Central memory CD8-positive, alpha-beta T cell (primary cell): ENCODE measurements around the gene STAT5B.
A peak's percentile ranks its signal among the peaks of the same experiment; 100 is the strongest.
"Not testable (repeated sequence)": the region's sequence is repeated elsewhere in the genome, so short reads cannot be mapped to it uniquely, and the experiment has no call there.

Experiments used
- ATAC-seq: fragments of 150-1000 bp; cut with Tn5 transposase; replicated peaks from 2 replicates; pipeline ENCODE4 v1.10.0; 2022; ENCODE audit warnings: mild to moderate bottlenecking, moderate FRiP score, moderate number of reproducible peaks; ENCODE audit not compliant: poor library complexity, severe bottlenecking; ENCODE audit errors: extremely low read depth
- DNase-seq, 2 donors: peaks; one replicate each; pipeline ENCODE4 v3.0.0; 2021; ENCODE audit warnings: low spot score in 2 of 2
- H3K27ac Mint-ChIP-seq: one replicate; pipeline ENCODE4 v1.8.0; 2022; ENCODE audit warnings: low read depth, mild to moderate bottlenecking, moderate library complexity, mixed read lengths
- H3K27me3 Mint-ChIP-seq: one replicate; pipeline ENCODE4 v1.8.0; 2022; ENCODE audit warnings: mixed read lengths
- H3K36me3 Mint-ChIP-seq: one replicate; pipeline ENCODE4 v1.8.0; 2022; ENCODE audit warnings: mild to moderate bottlenecking, moderate library complexity, mixed read lengths; ENCODE audit not compliant: insufficient read depth
- H3K4me1 Mint-ChIP-seq: one replicate; pipeline ENCODE4 v1.8.0; 2022; ENCODE audit warnings: mixed read lengths
- H3K4me3 Mint-ChIP-seq: one replicate; pipeline ENCODE4 v1.8.0; 2022; ENCODE audit warnings: mild to moderate bottlenecking, moderate library complexity, mixed read lengths
- H3K9me3 Mint-ChIP-seq: one replicate; pipeline ENCODE4 v1.8.0; 2022; ENCODE audit warnings: mixed read lengths

Gene STAT5B

GRCh38 chr17:42190491-42191274 lies 85.5 kb downstream of the STAT5B start:
- H3K4me1 Mint-ChIP-seq = peaks cover 28% of the 10 kb centered on the region
- H3K27ac Mint-ChIP-seq = no peak overlapping the region
- DNase-seq (no peak), ATAC-seq (no peak)
- no peaks in the 10 kb centered on the region for H3K27me3 Mint-ChIP-seq
- H3K9me3 Mint-ChIP-seq = no peaks in the 10 kb centered on the region
- H3K4me3 Mint-ChIP-seq = no peak overlapping the region
- peaks cover 10% of the 10 kb centered on the region for H3K36me3 Mint-ChIP-seq

GRCh38 chr17:42189651-42189965 lies 86.6 kb downstream of the STAT5B start:
- Mint-ChIP-seq H3K9me3 (no peaks in the 10 kb centered on the region), H3K27ac (no peak overlapping the region), H3K4me3 (no peak overlapping the region), H3K36me3 (peaks cover 12% of the 10 kb centered on the region), H3K27me3 (no peaks in the 10 kb centered on the region), H3K4me1 (peaks cover 33% of the 10 kb centered on the region)
- no peak for DNase-seq
- no peak for ATAC-seq

- Mint-ChIP-seq H3K27me3 (no peaks in the 10 kb centered on the region), H3K36me3 (peaks cover 7% of the 10 kb centered on the region), H3K9me3 (no peaks in the 10 kb centered on the region), H3K27ac (no peak overlapping the region), H3K4me3 (no peak overlapping the region), H3K4me1 (peaks cover 31% of the 10 kb centered on the region)
- no peak for ATAC-seq
- no peak for DNase-seq
Measured at GRCh38 chr17:42188749-42189650, 87.2 kb downstream of the STAT5B start.

- H3K36me3 Mint-ChIP-seq = peaks cover 9% of the 10 kb centered on the region
- H3K27ac Mint-ChIP-seq = no peak overlapping the region
- no peak overlapping the region for H3K4me3 Mint-ChIP-seq
- no peaks in the 10 kb centered on the region for H3K9me3 Mint-ChIP-seq
- peaks cover 30% of the 10 kb centered on the region for H3K4me1 Mint-ChIP-seq
- ATAC-seq (no peak), DNase-seq (no peak)
- H3K27me3 Mint-ChIP-seq = no peaks in the 10 kb centered on the region
Measured at GRCh38 chr17:42187833-42188232, 88.4 kb downstream of the STAT5B start.

- not testable (repeated sequence) for H3K9me3 Mint-ChIP-seq, H3K27me3 Mint-ChIP-seq, H3K27ac Mint-ChIP-seq, H3K4me3 Mint-ChIP-seq, H3K36me3 Mint-ChIP-seq, DNase-seq, ATAC-seq
- peaks cover 27% of the 10 kb centered on the region for H3K4me1 Mint-ChIP-seq
Measured at GRCh38 chr17:42186191-42186590, 90.0 kb downstream of the STAT5B start.

GRCh38 chr17:42185621-42185930 lies 90.6 kb downstream of the STAT5B start:
- Mint-ChIP-seq H3K27ac (no peak overlapping the region), H3K36me3 (peaks cover 8% of the 10 kb centered on the region), H3K9me3 (no peaks in the 10 kb centered on the region), H3K27me3 (no peaks in the 10 kb centered on the region), H3K4me1 (peaks cover 29% of the 10 kb centered on the region), H3K4me3 (peak overlapping the region; percentile 81)
- no peak for ATAC-seq
- no peak for DNase-seq

GRCh38 chr17:42184713-42185620 lies 91.2 kb downstream of the STAT5B start, which contains the start of gene HCRT:
Gene HCRT, minus strand, starts transcription at chr17:42185452. Its CDS starts 87 bp downstream, at chr17:42185365.
- DNase-seq = no peak
- no peaks in the 10 kb centered on the region for H3K9me3 Mint-ChIP-seq
- H3K36me3 Mint-ChIP-seq = peaks cover 8% of the 10 kb centered on the region
- H3K27ac Mint-ChIP-seq = peak within 1 kb of the TSS; percentile 85
- no peak for ATAC-seq
- H3K27me3 Mint-ChIP-seq = no peaks in the 10 kb centered on the region
- peak within 1 kb of the TSS; percentile 81 for H3K4me3 Mint-ChIP-seq
- peaks cover 29% of the 10 kb centered on the region for H3K4me1 Mint-ChIP-seq

GRCh38 chr17:42183741-42184711 lies 92.2 kb downstream of the STAT5B start:
- peak; percentile 59 for ATAC-seq
- H3K27ac Mint-ChIP-seq = peak overlapping the region; percentile 85
- H3K4me1 Mint-ChIP-seq = peaks cover 37% of the 10 kb centered on the region
- peak; percentile 60 to 71 for DNase-seq
- no peaks in the 10 kb centered on the region for H3K27me3 Mint-ChIP-seq
- H3K36me3 Mint-ChIP-seq = peaks cover 8% of the 10 kb centered on the region
- H3K4me3 Mint-ChIP-seq = peak overlapping the region; percentile 81
- H3K9me3 Mint-ChIP-seq = no peaks in the 10 kb centered on the region

- Mint-ChIP-seq H3K9me3 (no peaks in the 10 kb centered on the region), H3K4me3 (peak overlapping the region; percentile 81), H3K27ac (peak overlapping the region; percentile 85), H3K4me1 (peaks cover 45% of the 10 kb centered on the region), H3K27me3 (no peaks in the 10 kb centered on the region), H3K36me3 (peaks cover 8% of the 10 kb centered on the region)
- no peak for ATAC-seq
- no peak for DNase-seq
Measured at GRCh38 chr17:42182927-42183734, 93.1 kb downstream of the STAT5B start.

GRCh38 chr17:42181851-42182207 lies 94.4 kb downstream of the STAT5B start:
- DNase-seq (no peak), ATAC-seq (no peak)
- H3K4me3 Mint-ChIP-seq = peak overlapping the region; percentile 70
- no peak overlapping the region for H3K27ac Mint-ChIP-seq
- H3K36me3 Mint-ChIP-seq = peaks cover 8% of the 10 kb centered on the region
- H3K27me3 Mint-ChIP-seq = no peaks in the 10 kb centered on the region
- peaks cover 45% of the 10 kb centered on the region for H3K4me1 Mint-ChIP-seq
- H3K9me3 Mint-ChIP-seq = no peaks in the 10 kb centered on the region
